ENCODE data around the gene DGCR8.

Gene DGCR8

GRCh38 chr22:20160041-20160440, 80.0 kb downstream of the DGCR8 start:
- TF ChIP-seq CTCF (IDR thresholded peaks at IDR 0.05) (no peak), ZFX (IDR thresholded peaks at IDR 0.05; ENCODE audit: borderline replicate concordance) (no peak)

More at GRCh38 chr22:20160041-20160440, 80.0 kb downstream of the DGCR8 start:
- H3K27ac ChIP-seq = no peak overlapping the region
